Astrocyte of the spinal cord (primary cell): ENCODE data around the gene SYT8.

Experiments
- DNase-seq: peaks from one replicate; pipeline ENCODE4 v3.0.0; 2011; ENCODE audit warnings: low read depth, low spot score
- H3K4me3 ChIP-seq: 2 replicates; pipeline ENCODE4 v1.5.1; 2011; ENCODE audit warnings: low read depth, mild to moderate bottlenecking, low read length, moderate library complexity
- in situ Hi-C: cut with HindIII; loops from 2 replicates; pipeline ENCODE4 v1.10.0; 2017; ENCODE audit warnings: low sequenced_read_pairs
- TF ChIP-seq, protein P1 (sequence below): IDR thresholded peaks from 2 replicates; pipeline ENCODE4 v1.5.1; 2012; ENCODE audit warnings: low read depth, mild to moderate bottlenecking, low read length, inconsistent platforms

The SYT8 gene

DNA sequence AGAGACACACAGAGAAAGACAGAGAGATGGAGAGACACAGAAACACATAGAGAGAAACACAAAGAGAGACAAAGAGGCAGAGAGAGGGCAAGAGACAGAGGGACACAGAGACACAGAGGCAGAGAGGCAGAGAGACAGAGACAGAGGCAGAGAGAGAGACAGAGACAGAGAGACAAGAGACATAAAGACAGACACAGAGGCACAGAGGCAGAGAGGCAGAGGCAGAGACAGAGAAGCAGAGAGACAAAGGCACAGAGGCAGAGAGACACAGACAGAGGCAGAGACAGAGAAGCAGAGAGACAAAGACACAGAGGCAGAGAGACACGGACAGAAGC, 10.3 kb downstream of the SYT8 start:
- no peak overlapping the region for H3K4me3 ChIP-seq
- TF ChIP-seq, protein P1, sequence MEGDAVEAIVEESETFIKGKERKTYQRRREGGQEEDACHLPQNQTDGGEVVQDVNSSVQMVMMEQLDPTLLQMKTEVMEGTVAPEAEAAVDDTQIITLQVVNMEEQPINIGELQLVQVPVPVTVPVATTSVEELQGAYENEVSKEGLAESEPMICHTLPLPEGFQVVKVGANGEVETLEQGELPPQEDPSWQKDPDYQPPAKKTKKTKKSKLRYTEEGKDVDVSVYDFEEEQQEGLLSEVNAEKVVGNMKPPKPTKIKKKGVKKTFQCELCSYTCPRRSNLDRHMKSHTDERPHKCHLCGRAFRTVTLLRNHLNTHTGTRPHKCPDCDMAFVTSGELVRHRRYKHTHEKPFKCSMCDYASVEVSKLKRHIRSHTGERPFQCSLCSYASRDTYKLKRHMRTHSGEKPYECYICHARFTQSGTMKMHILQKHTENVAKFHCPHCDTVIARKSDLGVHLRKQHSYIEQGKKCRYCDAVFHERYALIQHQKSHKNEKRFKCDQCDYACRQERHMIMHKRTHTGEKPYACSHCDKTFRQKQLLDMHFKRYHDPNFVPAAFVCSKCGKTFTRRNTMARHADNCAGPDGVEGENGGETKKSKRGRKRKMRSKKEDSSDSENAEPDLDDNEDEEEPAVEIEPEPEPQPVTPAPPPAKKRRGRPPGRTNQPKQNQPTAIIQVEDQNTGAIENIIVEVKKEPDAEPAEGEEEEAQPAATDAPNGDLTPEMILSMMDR = no peak
- no peak for DNase-seq
- in situ Hi-C loops = no loop called here

DNA sequence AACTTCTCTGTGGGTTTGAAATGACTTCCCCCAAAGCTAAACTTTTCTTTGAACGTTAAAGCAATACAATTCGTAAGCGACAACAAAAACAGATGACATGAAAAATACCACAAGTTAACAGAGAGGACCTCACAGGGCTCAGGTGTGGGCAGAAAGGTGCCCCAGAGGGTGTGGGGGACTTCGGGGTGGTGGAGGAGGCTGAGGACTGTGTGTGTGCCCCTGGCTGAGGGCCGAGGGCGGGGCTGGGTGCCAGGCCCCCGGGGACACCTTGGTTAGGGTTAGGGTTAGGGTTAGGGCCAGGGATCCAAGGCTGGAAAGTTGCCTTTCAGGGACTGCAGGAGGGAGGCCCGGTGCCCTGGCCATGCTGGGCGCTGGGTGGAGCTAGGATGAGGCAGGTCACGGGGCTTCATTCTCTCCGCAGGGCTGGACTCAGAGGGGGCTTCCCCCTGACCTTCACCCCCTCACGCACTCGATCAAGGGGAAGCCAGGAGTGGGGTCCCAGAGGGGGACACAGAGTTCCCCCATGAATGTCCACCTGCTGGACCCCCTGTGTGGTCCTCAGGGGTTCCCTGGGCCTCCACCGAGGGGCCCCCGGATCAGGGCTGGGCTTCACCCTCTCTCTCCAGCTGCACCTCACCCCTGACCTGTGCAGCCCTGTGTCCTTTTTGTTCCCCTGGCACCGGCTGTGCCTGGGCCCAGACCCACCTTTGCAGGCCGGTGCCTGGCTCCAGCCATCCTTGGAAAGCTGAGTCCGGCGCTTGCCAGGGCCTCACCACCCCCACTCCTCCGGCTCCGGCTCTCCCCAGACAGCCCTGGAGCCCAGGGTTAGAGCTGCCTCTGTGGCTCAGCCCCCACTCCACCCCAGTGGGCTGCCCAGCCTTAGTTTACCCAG, 11.0 kb downstream of the SYT8 start:
- TF ChIP-seq, protein P1 = no peak
- H3K4me3 ChIP-seq = no peak overlapping the region
- DNase-seq = no peak

DNA sequence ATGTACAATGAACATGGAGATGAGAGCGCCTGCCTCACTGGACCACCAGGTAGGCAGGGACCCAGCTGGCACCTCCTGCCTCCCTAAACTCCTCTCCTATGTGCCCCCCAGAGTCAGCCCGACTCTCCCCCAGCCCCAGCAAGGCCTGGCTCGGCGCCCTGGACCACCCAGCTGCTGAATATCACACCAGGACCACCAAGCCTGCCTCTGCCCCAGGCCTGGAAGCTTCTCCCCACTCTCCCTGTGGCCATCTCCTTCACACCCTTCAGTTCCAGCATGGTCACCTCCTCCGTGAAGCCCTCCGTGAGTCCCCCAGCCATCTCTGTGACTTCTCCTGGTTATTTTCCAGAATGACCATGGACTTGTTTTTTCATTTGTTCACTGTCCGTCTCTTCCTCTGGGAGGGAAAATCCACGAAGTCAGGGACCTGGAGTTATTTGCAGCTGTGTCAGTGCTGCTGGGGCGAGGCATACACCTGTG, 11.7 kb downstream of the SYT8 start:
- H3K4me3 ChIP-seq = no peak overlapping the region
- DNase-seq = no peak
- in situ Hi-C loops = no loop called here
- TF ChIP-seq, protein P1 = no peak

More for the DNA sequence above, 11.0 kb downstream of the SYT8 start:
- in situ Hi-C loops = no loop called here

DNA sequence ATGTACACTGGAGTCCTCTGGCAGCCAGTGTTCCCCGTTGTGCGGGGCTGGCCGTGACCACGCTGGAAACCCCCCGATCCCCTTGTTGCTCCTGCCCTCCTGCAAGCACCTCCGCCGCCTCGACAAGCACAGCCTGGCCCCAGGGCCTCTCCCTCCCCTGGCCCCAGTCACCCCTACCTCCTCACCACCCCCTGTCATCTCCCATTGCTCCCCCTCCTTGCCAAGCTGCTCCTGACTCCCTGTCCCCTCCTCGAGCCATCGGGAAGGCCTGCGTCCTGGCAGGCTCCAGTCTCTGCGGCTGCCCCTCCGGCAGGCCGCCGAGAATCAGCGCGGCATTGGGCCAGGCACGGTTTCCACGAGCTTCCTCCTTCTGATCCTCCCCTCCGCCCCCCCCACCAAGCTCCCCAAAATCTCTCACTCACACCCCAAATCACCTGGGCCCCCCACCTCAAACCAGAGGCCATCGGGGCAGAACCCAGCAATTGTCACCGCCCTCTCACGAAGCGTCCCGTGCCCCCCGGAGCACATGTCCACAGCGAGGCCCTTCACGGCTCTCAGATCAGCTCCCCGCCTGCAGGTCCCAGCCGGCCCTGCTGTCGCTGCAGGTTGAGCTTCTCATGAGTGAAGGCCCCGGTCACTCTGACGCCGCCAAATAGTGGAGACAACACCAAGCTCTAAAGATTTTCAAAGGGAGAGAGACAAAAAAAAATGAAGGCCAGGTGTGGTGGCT, 12.4 kb downstream of the SYT8 start:
- no peak for DNase-seq
- H3K4me3 ChIP-seq = no peak overlapping the region
- in situ Hi-C loops = no loop called here
- TF ChIP-seq, protein P1 = no peak

DNA sequence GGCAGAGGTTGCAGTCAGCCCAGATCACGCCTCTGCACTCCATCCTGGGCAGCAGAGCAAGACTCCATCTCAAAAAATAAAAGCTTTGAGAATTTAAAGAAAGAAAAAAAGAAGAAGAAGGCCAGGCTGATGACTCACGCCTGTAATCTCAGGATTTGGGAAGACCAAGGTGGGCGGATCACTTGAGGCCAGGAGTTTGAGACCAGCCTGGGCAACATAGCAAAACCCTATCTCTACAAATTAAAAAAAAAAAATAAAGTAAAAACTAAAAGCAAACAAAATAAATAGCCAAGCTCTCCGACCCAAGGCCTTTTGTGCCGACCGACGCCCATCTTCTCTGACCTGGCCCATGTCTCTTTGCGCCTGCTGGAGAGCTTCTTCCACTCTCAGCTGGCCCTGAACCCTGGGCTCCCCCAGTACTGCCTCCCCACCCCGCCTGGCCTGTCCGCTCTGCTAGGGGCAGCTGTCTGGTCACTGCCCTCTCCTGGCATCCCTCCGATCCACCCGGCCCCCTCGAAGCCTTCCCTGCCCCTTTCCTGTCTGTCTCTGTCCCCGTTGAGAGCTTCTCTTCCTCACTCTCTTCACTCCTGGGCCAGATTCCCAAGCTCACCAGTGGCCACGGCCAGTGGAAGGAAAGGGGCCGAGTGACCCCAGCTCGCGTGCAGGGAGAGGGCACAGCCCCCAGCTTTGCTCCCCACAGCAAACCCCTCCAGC, 13.3 kb downstream of the SYT8 start:
- in situ Hi-C loops = no loop called here
- no peak for DNase-seq
- H3K4me3 ChIP-seq = no peak overlapping the region
- TF ChIP-seq, protein P1 = no peak

DNA sequence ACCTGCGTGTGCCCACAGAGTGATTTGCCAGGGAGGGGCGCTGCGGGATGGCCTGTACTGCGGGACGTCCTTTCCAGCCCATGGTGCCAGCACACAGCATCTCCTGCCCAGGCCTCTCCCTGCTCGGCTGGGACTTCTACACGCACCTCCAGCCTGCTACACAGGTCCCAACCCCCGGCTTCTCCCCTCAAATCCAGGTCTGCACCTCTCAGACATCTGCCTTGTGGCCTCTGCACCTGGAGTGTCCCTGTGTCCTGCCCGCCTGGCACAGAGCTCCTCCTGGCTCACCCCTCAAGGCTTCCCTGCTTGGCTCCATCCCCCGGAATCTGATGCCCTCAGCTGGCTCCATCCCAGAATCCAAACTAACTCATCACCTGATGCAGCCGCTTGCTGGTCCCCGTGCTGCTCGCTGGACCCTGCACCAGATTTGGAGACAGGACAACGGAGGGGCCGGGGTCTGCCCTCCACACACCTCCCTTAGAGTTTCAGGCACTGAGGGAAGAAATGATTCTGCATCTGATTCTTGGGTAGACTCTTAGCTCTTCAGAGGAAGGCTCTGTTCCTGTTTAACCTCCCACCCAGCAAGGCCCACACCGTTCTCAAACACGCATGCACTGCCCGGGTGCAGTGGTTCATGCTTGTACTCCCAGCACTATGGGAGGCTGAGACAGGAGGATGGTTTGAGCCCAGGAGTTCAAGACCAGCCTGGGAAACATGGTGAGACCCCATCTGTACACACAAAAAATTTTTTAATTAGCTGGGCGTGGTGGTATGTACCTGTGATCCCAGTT, 14.0 kb downstream of the SYT8 start:
- H3K4me3 ChIP-seq = no peak overlapping the region
- no peak for DNase-seq
- TF ChIP-seq, protein P1 = no peak
- in situ Hi-C loops = no loop called here
